ENCODE data around the gene PHACTR1.

DNA sequence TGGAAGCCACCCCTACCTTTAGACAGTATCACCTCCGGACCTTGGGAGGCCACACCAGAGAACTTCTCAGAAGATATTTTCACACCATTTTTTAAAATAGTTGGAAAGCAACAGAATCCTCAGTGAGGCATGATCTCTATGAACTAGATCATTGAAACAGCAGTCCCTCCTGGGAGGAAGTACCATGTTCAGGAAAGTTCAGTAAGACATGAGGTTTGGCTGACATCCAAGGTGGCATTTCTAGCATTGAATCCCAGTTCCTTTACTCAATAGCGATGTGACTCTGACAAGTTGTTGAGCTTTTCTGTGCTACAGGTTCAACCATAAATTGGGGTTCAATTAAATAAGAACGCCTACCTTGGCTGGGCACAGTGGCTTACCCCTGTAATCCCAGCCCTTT is 442.7 kb downstream of the PHACTR1 start:
- TF ChIP-seq HNF4G (IDR thresholded peaks at IDR 0.05) (no peak), YY1 (IDR thresholded peaks at IDR 0.05) (no peak), SP1 (IDR thresholded peaks at IDR 0.05) (no peak), TAF1 (conservative IDR thresholded peaks at IDR 0.05) (no peak), RAD21 (IDR thresholded peaks at IDR 0.05) (no peak), EGR1 (IDR thresholded peaks at IDR 0.05; ENCODE audit: low read depth in 2 of 2) (no peak), GABPA (IDR thresholded peaks at IDR 0.05 in 1 of 2, conservative IDR thresholded peaks at IDR 0.05 in 1 of 2) (no peak)
- TF ChIP-seq, protein P1, sequence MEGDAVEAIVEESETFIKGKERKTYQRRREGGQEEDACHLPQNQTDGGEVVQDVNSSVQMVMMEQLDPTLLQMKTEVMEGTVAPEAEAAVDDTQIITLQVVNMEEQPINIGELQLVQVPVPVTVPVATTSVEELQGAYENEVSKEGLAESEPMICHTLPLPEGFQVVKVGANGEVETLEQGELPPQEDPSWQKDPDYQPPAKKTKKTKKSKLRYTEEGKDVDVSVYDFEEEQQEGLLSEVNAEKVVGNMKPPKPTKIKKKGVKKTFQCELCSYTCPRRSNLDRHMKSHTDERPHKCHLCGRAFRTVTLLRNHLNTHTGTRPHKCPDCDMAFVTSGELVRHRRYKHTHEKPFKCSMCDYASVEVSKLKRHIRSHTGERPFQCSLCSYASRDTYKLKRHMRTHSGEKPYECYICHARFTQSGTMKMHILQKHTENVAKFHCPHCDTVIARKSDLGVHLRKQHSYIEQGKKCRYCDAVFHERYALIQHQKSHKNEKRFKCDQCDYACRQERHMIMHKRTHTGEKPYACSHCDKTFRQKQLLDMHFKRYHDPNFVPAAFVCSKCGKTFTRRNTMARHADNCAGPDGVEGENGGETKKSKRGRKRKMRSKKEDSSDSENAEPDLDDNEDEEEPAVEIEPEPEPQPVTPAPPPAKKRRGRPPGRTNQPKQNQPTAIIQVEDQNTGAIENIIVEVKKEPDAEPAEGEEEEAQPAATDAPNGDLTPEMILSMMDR (IDR thresholded peaks at IDR 0.05; ENCODE audit: low read depth, low read length, missing input control) = no peak
- TF ChIP-seq, protein P2, sequence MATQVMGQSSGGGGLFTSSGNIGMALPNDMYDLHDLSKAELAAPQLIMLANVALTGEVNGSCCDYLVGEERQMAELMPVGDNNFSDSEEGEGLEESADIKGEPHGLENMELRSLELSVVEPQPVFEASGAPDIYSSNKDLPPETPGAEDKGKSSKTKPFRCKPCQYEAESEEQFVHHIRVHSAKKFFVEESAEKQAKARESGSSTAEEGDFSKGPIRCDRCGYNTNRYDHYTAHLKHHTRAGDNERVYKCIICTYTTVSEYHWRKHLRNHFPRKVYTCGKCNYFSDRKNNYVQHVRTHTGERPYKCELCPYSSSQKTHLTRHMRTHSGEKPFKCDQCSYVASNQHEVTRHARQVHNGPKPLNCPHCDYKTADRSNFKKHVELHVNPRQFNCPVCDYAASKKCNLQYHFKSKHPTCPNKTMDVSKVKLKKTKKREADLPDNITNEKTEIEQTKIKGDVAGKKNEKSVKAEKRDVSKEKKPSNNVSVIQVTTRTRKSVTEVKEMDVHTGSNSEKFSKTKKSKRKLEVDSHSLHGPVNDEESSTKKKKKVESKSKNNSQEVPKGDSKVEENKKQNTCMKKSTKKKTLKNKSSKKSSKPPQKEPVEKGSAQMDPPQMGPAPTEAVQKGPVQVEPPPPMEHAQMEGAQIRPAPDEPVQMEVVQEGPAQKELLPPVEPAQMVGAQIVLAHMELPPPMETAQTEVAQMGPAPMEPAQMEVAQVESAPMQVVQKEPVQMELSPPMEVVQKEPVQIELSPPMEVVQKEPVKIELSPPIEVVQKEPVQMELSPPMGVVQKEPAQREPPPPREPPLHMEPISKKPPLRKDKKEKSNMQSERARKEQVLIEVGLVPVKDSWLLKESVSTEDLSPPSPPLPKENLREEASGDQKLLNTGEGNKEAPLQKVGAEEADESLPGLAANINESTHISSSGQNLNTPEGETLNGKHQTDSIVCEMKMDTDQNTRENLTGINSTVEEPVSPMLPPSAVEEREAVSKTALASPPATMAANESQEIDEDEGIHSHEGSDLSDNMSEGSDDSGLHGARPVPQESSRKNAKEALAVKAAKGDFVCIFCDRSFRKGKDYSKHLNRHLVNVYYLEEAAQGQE (IDR thresholded peaks at IDR 0.05) = no peak

Data from liver (tissue), 3 donors.